Measurements from ENCODE around the gene FIG4.

GRCh38 chr6:109804020-109804419 lies 112.9 kb downstream of the FIG4 start:
- no peak for TF ChIP-seq CTCF (IDR thresholded peaks at IDR 0.05)
- TF ChIP-seq POLR2A (IDR thresholded peaks at IDR 0.05): no peak

All from Peyer's patch (tissue), 4 donors.